Measurements from ENCODE around the gene NMRK2.
"Not testable (repeated sequence)": the region's sequence is repeated elsewhere in the genome, so short reads cannot be mapped to it uniquely, and the experiment has no call there.

Gene NMRK2

DNA sequence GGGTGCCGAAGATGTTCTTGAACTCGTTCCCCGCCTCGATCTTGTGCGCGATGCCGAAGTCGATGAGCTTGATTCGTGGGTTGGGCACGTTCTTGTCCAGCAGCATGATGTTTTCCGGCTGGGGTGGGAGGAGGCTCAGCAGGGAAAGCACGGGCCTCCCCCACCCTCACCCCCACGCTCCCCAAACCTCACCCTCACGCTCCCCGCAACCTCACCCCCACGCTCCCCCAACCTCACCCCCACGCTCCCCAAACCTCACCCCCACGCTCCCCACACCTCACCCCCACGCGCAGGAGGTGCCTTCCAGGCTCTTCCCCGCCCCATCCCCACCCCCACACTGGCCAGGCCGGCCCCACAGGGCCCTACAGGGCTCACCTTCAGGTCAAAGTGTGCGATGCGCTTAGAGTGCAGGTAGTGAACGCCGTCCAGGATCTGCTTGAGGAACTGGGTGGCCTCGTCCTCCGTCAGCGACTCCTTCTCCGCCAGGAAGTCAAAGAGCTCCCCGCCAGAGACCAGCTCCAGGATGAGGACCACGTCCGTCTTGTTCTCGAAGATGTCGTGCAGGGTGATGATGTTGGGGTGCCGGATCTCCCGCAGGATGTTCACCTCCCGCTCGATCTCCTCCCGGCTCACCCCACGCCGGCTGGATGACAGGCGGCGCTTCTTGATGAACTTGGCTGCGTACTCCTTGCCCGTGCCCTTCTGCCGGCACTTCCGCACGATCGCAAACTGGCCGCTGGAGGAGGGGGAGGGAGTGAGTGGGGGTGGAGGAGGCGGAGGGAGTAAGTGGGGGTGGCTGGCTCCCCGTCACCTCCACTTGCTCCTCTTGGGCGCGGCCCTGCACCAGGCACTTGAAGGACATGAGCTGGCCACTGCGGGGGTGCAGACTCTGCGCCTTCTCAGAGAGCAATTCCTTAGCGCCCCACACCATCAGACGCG is 31.7 kb downstream of the NMRK2 start:
- no peak for DNase-seq

DNA sequence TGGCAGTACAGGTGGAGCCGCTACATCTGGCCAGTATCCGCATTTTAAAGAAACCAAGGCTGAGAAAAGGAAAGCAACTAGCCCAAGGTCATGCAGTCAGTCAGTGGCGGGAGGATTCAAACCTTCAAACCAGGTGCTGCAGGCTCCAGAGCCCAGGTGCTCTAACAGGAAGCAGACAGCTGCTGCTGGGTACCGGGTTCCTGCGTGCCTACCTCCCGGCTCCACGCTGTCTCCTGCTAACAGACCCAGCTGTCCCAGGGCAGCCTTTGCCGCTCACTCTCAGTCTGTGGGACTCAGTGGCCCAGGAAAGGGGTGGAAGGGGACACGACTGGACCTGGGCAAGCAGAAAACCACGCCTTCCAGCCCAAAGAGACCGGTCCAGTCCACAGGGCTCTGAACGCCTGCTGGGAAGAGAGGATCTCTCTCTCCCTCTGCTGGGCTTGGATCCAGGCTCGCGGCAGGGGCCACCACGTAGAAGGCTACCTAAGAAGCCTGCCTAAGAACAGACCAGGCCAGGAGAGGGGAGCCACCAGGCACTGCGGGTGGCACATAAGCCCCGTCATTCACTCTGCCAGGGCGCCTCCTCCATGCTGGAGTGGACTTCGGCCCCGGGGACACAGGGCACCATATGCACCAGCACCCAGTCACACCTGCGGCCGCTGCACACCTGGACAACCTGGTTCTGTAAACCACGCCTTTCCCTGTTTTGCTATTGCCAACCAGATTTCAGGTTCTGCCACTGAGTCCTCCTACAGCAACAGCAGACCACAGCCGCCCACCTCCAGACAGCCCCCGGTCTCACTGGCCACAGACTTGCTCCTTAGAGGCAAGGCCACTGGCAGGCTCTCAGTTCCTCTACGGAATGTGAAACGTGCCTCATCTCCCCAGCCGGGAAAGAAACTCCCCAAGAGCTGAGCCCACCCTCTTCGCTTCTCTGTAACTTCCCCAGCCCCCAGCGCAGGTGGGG is 33.5 kb downstream of the NMRK2 start:
- no peak for DNase-seq

DNA sequence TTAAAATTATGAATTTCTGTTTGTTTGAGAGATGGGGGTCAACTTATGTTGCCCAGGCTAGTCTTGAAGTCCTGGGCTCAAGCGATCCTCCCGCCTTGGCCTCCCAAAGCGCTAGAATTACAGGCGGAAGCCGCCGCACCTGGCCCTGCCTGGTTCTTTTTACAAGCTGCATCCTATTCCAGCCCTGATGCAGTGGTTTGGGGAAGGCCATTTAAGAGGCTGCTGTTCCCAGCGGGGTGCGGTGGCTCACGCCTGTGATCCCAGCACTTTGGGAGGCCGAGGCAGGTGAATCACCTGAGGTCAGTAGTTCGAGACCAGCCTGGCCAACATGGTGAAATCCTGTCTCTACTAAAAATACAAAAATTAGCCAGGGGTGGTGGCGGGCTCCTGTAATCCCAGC is 35.1 kb downstream of the NMRK2 start:
- DNase-seq: not testable (repeated sequence)

DNA sequence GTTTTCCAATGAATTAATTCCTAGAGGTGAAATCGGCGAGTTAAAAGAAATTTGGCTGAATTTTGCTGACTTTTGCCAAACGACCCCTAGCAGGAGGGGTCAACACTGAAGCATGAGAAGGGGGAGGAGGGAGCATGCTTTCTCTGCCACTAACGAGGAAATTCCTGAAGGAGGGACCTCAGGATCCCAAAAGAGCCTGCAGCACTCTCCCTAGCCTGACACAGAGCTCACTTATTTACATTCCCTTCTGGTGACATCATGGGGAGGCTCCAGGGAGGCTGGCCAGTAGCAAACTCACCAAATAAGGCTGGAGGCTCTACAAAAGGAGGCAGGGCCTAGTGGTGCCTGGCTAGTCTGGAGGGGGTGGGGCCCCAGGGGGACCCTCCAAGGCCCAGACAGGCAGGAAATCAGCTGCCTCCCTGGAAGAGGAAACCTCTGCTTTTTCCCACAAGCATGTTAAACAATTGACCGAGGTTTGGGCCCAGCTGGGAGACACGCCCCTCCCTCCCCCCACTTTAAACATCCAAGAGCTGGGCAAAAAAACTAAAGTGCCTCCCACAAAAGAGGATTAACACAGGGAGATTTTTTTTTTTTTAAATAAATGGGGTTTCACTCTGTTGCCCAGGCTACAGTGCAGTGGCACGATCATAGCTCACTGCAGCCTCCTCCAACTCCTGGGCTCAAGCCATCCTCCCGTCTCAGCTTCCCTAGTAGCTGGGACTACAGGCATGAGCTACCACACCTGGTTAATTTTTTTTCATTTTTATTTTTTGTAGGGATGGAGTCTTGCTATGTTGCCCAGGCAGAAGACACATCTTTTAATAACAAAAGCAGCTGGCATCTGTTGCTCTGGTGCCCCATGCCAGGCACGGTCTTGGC is 35.9 kb downstream of the NMRK2 start:
- DNase-seq: no peak

DNA sequence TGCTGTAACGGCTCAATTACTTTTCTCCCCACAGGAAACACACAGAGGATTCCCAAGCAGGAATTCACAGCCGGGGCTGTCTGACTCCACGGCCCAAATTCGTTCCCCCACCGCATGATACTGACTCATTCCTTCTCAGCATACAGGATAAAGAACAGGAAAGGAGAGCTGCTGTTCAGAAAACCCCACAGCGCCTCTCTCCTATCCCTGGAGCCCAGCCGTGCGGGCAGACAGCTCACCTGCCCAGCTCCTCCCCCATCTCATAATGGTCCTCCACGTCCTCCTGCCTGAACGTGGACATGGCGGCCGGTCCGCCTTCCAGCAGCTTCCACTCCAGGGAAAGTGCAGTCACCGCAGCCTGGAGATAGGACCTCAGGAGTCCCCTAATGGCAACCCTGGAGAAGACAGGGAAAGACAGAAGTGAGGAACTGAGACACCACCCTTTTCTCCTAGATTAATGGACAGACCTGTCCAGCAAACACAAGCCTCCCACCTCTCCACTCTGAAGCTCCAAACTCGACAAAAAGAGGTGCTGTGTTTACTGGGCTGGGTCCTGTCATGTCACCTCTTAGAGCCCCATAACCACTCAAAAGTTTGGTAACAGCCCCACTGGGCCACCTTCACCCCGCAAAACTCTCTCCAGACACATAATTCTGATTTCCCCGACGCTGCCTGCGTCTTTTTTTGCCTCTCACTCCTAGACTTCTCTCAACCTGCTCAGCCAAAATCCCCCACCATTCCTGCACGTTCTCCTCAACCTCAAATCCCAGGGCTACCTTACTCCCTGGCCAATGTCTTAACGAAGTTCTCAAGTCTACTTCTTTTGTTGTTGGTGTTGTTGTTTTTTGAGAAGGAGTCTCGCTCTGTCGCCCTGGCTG is 36.8 kb downstream of the NMRK2 start:
- DNase-seq: no peak

DNA sequence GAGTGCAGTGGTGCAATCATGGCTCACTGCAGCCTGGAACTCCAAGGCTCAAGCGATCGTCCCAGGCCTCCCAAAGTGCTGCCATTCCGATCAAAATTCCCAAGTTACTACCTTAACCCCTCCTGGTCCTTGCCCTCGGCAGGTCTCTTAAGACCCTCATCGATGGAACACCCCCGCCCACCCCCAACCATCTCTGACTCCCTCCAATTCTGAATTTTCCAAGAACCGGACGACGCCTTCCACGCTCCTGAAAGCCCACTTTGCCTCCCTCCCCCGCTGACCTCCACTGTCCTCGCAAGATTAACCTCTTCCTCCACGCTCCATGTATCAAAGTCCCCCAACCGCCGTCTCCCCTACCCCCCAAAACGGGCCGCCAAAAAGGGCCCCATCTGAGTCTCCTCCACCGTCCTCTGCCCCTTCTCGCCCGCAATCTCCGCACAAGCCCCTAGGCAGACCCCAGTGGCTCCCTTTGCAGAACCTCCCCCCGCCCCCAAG is 37.5 kb downstream of the NMRK2 start:
- DNase-seq: no peak

DNA sequence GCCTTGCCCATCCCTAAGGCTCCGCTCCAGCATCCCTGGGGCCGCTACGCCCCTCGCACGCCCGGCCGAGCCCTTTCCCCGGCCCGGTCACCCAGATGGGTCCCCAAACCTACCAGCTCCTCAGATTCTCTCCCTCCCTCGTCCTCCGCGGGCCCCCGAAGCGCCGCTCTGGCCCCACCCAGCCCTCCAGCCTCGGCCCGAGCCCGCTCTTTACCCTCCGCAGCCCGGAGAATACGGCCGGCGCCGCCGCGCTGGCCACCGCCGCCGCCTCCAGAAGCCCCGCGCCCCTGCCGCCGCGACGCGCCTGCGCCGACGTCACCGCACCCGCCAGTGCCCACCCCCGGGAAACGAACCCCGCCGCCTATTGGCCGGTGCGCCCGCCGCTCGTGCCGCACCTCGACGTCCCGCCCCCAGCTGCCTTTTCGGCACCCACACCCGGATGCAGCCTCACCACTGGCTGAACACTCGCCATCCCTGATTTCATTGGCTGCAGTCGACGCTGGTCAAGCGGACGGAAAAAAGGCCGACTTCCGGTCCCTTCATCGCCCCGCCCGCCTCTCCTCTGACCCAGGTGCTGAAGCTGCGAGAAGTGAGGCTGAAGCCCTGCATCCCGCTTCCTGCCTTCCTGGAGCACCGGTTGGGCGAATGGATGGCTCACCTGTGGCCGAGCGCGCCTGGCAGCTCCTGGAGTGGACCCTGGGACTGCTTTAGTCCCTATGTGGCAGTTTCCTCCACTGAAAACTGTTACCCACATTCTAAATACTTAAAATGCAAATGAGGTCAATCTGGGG is 38.1 kb downstream of the NMRK2 start, which contains the start of gene DAPK3:
Gene DAPK3, minus strand, starts transcription at position 292 of the 791 bp plus-strand sequence. CDS start 1,364 bp downstream, outside the sequence.
- peak; percentile 99 for DNase-seq

DNA sequence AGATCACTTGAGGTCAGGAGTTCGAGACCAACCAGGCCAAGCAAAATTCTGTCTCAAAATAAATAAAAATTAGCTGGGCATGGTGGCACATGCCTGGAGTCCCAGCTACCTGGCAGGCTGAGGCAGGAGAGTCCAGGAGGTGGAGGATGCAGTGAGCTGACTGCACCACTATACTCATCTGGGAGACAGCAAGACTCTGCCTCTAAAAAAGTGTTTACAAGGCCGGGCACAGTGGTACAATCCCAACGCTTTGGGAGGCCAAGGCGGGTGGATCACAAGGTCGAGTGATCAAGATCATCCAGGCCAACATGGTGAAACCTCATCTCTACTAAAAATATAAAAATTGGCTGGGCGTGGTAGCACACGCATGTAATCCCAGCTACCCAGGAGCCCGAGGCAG is 42.3 kb downstream of the NMRK2 start:
- DNase-seq: no peak

DNA sequence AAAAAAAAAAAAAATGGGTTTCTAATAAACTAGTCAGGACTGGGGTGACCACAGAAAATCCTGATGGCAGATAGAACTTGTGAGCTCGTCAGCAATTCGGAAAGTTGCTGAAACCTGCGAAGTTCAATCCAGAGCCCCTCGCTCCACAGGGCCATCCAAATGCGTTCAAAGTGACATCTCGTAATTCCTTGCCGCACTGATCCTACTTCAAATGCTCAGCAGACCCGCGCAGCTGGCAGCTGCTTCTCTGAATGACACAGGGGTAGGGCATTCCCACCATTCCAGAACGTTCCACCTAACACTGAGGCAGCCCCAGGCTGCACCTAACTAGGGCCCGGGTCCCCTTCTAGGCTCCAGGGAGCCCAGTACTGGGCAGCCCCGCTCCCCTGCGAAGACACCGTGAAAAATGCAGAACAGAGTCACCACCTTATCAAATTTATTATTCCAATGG is 42.8 kb downstream of the NMRK2 start:
- DNase-seq: no peak

DNA sequence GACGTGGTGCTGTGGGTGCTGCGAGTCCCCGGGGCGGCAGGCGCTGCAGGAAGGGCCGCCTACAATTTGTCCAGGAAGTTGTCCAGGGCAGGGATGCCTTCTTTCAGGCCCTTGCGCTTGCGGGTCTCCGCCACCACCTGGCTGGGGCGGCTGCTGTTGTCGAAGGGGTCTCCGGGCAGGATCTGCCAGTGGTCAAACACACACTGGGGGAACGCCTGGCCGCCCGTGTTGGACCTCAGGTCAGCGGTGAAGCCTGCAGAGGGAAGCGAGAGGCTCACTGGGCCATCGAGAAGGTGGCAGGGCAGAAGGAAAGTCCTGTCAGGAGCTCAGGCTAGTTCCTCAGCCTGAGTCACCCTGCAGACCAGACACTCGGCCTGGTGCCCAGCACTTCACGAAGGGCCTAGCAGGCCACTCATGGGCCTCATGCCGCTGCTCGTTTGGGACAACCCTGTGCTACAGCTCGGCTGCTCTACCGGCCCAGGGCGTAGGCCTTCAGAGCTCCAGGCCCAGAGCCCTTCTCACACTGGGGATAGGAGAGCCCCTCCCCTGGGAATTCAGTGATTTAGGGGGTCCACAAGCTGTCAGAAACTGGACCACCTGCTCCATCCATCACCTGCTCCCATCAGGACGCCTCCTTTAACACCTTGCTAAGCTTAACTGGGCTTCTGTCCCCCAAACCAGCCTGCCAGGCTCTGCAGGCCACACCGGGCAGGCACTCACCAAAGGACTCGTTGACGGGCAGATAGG is 43.8 kb downstream of the NMRK2 start:
- DNase-seq: no peak

DNA sequence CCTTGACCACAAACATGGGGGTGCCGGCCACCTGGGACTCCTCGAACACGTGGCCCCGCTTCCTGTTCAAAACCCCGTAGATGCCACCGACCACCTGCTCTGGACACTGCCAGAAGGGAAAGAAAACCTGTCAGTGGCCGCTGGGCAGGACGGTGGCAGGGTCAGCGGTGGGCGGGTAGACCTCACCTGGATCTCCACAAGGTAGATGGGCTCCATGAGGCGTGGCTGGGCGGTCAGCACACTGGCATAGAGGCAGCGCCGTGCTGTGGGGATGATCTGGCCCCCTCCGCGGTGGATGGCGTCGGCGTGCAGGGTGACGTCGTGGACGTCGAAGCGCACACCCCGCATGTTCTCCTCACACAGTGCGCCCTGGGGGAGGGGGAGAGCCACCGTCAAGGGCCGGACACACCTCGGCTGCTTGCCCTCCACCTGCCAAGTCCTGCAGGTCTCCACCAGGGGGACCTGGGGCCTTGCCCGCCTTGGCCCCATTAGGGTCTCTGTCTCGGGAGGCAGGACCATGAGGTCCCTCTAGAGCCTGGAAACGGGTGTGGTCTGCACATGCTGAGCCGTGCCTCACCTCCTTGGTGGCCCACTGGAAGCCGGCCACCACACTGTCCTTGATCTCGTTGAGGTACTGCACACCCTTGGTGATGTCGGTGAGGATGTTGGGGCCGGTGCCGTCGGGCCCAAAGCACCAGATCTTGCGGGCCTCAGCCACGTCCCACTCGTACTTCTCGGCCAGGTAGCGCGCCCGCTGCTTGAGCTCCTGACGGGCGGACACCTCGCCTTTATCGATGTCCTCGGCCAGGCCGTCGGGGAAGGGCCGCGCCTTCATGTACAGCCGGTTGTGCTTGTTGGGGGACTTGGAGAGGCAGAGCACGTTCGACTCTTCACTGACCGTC is 44.6 kb downstream of the NMRK2 start:
- DNase-seq: no peak

DNA sequence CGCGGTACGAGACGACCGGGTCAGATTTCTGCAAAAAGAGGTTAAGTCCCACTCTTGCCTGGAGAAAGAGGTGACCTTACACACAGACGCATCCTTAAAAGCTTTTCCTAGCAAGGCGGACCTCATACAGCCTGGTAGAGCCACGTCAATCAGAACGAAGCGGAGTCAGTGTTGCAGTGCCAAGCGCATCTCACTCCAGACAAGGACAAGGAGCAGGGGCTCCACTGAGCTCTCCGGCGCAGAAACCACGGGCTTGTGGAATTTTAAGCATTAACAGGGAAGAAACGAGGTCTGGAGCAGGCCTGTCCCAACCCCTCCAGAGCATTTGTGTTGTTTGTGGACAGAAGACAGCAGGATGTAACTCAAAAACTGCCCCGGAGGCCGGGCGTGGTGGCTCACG is 45.3 kb downstream of the NMRK2 start:
- DNase-seq: no peak

DNA sequence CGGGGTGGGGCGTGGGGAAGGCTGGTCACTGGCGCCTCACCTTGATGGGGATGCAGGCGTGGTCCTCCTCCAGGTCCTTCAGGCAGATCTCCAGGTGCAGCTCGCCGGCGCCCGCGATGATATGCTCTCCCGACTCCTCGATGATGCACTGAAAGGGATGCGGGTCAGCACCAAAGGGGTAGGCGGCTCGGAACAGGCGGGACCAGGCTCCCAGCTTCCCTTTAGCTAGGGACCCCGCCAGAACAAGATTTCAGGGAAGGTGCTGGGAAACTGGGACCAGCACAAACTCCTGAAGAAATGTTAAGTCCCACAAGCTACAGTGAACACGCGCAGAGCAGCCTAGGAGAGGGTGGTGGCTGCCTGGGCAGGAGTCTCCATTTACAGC is 46.4 kb downstream of the NMRK2 start:
- no peak for DNase-seq

DNA sequence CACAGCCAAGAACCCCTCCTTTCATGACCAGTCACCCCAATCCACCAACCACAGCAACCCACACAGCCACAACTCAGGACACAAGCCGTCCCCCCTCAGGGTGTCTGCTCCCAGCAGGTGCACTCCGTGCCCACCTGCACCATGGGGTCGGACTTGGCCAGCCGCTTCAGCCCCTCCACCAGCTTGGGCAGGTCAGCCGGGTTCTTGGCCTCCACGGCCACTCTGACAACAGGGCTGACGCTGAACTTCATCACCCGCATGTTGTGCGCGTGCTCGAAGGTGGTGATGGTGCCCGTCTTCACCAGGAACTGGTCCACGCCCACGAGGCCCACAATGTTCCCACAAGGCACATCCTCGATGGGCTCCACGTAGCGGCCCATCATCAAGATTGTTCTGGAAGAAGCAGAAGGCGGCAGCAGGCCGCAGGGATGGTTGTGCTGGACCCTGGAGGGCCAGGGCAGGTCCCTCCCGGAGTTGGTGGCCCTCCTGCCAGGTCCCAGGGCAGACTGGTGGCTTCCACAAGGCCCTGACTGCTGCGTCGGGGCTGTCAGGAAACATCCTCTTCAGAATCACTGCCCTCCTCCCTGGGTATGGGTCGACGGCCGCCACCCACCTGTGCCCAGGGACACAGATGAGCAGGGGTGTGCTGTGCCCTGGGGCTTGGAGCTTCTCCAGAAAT is 46.9 kb downstream of the NMRK2 start:
- DNase-seq: no peak

DNA sequence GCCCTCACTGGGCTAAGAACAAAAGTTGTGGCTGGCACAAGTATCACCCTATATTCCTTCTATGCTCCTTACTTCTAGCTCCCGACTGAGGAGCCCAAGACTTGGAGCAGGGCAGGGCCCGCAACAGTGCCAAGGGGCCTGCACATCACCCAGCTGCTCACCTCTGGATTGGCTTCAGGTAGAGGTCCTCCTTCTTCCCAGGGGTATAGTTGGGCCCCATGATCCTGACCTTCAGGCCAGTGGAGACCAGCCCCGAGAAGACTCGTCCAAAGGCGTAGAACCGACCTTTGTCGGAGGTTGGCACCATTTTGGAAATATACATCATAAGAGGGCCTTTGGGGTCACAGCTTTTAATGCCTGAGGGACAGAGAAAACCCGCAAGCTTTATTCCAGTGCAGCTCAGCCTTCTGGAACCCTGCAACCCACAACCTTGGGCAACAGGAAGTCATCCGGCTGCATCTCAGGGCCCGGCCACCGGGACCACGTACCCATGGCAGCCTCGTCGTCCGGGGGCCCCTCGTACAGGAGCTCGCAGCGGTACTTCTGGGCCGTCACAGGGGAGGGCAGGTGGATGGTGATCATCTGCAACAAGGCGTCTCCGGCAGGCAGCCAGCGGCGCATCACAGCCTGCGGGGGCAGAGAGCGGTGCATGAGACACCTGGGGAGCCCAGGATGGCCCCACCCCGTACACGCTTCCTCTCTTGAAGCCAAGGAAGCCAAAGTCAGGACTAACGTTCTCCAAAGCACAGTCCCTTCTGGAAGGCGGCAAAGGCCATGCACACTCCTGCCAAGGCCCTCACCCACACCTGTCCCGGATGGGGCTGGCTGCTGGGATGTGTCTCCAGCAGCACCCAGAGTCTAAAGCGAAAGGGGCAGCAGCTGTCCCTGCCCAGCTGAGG is 47.7 kb downstream of the NMRK2 start:
- DNase-seq: no peak

DNA sequence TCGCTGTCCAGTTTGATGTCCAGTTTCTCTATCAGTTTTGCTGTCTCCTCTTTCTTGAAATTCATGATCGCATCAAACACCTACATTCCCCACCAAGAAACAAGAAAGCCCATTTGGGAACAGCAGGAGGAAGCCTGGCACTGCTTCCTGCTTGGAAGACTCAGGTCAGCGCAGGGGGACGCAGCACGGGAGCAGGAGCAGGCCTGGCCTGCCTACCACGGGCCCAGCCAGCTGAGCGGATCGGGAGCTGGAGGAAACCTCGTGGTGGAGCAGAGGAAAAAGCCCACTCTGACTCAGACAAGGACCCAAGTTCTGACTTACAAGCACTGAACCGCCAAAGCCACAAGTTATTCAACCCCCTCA is 48.5 kb downstream of the NMRK2 start:
- DNase-seq: no peak

Measured in NCI-H1105 (cell line).